K562 (cell line): Measurements from ENCODE around the gene PTGIR. TPM values are rescaled to one million over a fixed set of nuclear protein-coding genes. Genes with fewer than 3 reads are reported as not detected.

Experiments
- ATF4 ChIP-seq: fragments of 450-650 bp; formaldehyde crosslinking; IDR thresholded peaks from 2 replicates; pipeline ENCODE4 v1.4.0; 2022; ENCODE audit warnings: mild to moderate bottlenecking, moderate library complexity
- CEBPG ChIP-seq, 3 experiments: fragments of 200-800 bp in 1 of 3; sonication (Bioruptor generic) in 1 of 3; sonication (generic) in 1 of 3; formaldehyde crosslinking in 1 of 3; IDR thresholded peaks in 2 of 3; conservative IDR thresholded peaks in 1 of 3; 2 replicates each; pipeline versions ENCODE4 v1.6.1 to v1.8.0; 2016 to 2022; ENCODE audit warnings: missing compliant biosample characterization in 2 of 3, missing genetic modification characterization in 2 of 3, mild to moderate bottlenecking in 1 of 3, missing genetic modification reagents in 1 of 3
- FUS ChIP-seq: fragments of 200-400 bp; formaldehyde crosslinking; optimal IDR thresholded peaks from 2 replicates; pipeline ENCODE3; 2017; ENCODE audit warnings: low read depth, low read length
- HDAC1 ChIP-seq, 2 experiments: fragments of 450-650 bp; IDR thresholded peaks; 2 replicates each; pipeline ENCODE4 v1.6.1; 2016 to 2017; ENCODE audit warnings: inconsistent platforms in 1 of 2, mild to moderate bottlenecking in 1 of 2, moderate library complexity in 1 of 2
- KDM1A ChIP-seq, 2 experiments: fragments of 450-650 bp; IDR thresholded peaks; 2 replicates each; pipeline ENCODE4 v1.6.1; 2016; ENCODE audit warnings: mild to moderate bottlenecking in 2 of 2
- MAX ChIP-seq: sonication (generic); formaldehyde crosslinking; IDR thresholded peaks from 2 replicates; pipeline ENCODE4 v1.9.0; 2022; ENCODE audit warnings: mild to moderate bottlenecking, missing genetic modification reagents
- RBM25 ChIP-seq: fragments of 200-400 bp; formaldehyde crosslinking; IDR thresholded peaks from 2 replicates; pipeline ENCODE4 v1.6.1; 2018; ENCODE audit warnings: low read length, low read depth, moderate library complexity; ENCODE audit not compliant: severe bottlenecking
- XRCC5 ChIP-seq: fragments of 200-400 bp; formaldehyde crosslinking; IDR thresholded peaks from 2 replicates; pipeline ENCODE4 v1.6.1; 2017; ENCODE audit warnings: low read depth, mild to moderate bottlenecking, low read length
- ZC3H11A ChIP-seq: IDR thresholded peaks from 2 replicates; pipeline ENCODE4 v1.6.1; 2012; ENCODE audit warnings: low read depth, low read length, improper control_type of control experiment
- ZNF253 ChIP-seq: fragments of 250-450 bp; sonication (Bioruptor Pico); conservative IDR thresholded peaks from 2 replicates; pipeline ENCODE4 v1.6.1; 2021; ENCODE audit warnings: mild to moderate bottlenecking
- ZNF644 ChIP-seq: fragments of 200-800 bp; sonication (Bioruptor generic); IDR thresholded peaks from 2 replicates; pipeline ENCODE4 v1.6.1; 2016; ENCODE audit warnings: low read depth, missing genetic modification characterization, missing compliant biosample characterization
- ZNF75A ChIP-seq: fragments of 450-650 bp; formaldehyde crosslinking; IDR thresholded peaks from 2 replicates; pipeline ENCODE4 v1.4.0; 2020; ENCODE audit warnings: mild to moderate bottlenecking
- polyA plus RNA-seq, 8 experiments: library from polyadenylated mRNA; depleted of rRNA in 4 of 8; stranded (reverse) in 5 of 8; unstranded in 3 of 8; fragments of >200 nt; fragmentation: Nextera tagmentation in 2 of 8; fragmentation: Illumina TruSeq in 1 of 8; extraction: Ambion mirVana in 2 of 8; extraction: Trizol in 1 of 8; gene quantifications; 2 replicates each; pipeline versions ENCODE4 v1.2.1 to v1.2.3, GENCODE V29; 2011 to 2014; ENCODE audit warnings: inconsistent platforms in 1 of 8, missing spikeins in 1 of 8
- total RNA-seq, 7 experiments: library from RNA; depleted of rRNA in 6 of 7; stranded (reverse); fragments of >200 nt in 6 of 7; fragmentation: Illumina TruSeq in 2 of 7; extraction: Trizol in 2 of 7; gene quantifications; 2 replicates each; pipeline versions ENCODE4 v1.2.1 to v1.2.3, GENCODE V29; 2011 to 2021; ENCODE audit warnings: low replicate concordance in 1 of 7
- TF ChIP-seq, protein P1 (sequence below): fragments of 450-650 bp; formaldehyde crosslinking; IDR thresholded peaks from 2 replicates; pipeline ENCODE4 v1.4.0; 2020; ENCODE audit warnings: mild to moderate bottlenecking, moderate library complexity
- TF ChIP-seq, protein P2 (sequence below), 2 experiments: fragments of 450-650 bp; IDR thresholded peaks; 2 replicates each; pipeline ENCODE4 v1.6.1; 2018; ENCODE audit warnings: mild to moderate bottlenecking in 2 of 2, low read depth in 1 of 2; ENCODE audit not compliant: partially characterized antibody in 2 of 2
- TF ChIP-seq, protein P3 (sequence below): fragments of 250-450 bp; sonication (Bioruptor Pico); IDR thresholded peaks from 2 replicates; pipeline ENCODE4 v1.4.0; 2020; ENCODE audit warnings: borderline replicate concordance

PTGIR gene
- total and polyA plus RNA-seq, 9 of the 15 experiments (the other 6 are each of a cell fraction or from before 2014, with no cell fraction given): 0.11 to 3.4 (median 1.1) TPM; not detected in 1

DNA sequence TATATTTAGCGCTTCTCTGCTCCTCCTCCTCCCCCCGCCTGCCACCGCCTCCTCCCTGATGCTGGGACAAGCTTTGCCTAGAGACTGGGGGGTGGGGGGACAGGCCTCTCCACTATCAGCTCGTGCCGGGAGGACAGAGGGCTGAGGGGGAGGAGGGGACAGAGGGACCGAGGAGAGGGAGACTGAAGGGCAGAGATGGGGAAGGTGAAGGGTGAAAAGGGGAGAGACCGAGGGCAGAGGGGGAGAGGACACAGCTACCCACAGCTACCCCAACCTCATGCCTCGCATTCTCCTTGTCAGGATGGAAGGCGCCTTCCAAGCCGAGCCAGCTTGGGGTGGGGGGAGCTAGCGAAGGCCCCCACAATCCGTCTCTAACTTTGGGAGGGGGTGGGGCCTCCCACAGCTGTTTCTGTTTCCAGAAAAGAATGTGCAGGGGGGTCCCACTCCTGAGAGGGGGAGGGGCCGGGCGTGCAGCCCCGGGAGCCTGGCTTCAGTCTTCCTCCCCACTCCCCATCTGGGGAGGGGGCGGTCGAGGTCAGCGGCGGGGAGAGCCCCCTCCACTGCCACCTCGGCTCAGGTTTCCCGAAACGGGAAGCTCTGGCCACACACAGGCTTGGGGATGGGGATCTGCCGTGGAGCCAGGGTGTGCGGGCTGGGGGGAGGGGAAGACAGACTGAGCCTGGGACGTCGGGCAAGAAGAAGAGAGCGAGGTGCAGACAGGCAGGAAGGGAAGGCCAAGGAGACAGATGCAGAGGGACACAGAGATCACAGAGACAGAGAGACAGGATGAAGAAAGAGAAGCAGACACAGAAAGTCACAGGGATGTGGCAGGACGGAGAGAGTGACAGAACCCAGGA lies 34.5 kb upstream of the PTGIR start (continued):
- TF ChIP-seq, protein P1, sequence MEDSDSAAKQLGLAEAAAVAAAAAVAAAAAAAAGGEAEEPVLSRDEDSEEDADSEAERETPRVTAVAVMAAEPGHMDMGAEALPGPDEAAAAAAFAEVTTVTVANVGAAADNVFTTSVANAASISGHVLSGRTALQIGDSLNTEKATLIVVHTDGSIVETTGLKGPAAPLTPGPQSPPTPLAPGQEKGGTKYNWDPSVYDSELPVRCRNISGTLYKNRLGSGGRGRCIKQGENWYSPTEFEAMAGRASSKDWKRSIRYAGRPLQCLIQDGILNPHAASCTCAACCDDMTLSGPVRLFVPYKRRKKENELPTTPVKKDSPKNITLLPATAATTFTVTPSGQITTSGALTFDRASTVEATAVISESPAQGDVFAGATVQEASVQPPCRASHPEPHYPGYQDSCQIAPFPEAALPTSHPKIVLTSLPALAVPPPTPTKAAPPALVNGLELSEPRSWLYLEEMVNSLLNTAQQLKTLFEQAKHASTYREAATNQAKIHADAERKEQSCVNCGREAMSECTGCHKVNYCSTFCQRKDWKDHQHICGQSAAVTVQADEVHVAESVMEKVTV (CRISPR knock-in tag): no peak
- TF ChIP-seq RBM25 (no peak), ZNF644 (tag) (no peak), FUS (no peak), CEBPG (CRISPR knock-in tag; IDR thresholded peaks at IDR 0.05) (no peak), CEBPG (tag; conservative IDR thresholded peaks at IDR 0.05 in 1 of 2, IDR thresholded peaks at IDR 0.05 in 1 of 2) (no peak), ATF4 (CRISPR knock-in tag) (no peak), ZC3H11A (no peak), KDM1A (IDR thresholded peaks at IDR 0.05) (peak in 1 of 2 experiments; percentile 15; a peak in 1 of 4 replicates), XRCC5 (no peak), MAX (no peak), HDAC1 (IDR thresholded peaks at IDR 0.05) (peak in 1 of 2 experiments; percentile 53; a peak in 2 of 4 replicates), ZNF253 (CRISPR knock-in tag) (no peak), ZNF75A (CRISPR knock-in tag) (no peak)
- TF ChIP-seq, protein P2, sequence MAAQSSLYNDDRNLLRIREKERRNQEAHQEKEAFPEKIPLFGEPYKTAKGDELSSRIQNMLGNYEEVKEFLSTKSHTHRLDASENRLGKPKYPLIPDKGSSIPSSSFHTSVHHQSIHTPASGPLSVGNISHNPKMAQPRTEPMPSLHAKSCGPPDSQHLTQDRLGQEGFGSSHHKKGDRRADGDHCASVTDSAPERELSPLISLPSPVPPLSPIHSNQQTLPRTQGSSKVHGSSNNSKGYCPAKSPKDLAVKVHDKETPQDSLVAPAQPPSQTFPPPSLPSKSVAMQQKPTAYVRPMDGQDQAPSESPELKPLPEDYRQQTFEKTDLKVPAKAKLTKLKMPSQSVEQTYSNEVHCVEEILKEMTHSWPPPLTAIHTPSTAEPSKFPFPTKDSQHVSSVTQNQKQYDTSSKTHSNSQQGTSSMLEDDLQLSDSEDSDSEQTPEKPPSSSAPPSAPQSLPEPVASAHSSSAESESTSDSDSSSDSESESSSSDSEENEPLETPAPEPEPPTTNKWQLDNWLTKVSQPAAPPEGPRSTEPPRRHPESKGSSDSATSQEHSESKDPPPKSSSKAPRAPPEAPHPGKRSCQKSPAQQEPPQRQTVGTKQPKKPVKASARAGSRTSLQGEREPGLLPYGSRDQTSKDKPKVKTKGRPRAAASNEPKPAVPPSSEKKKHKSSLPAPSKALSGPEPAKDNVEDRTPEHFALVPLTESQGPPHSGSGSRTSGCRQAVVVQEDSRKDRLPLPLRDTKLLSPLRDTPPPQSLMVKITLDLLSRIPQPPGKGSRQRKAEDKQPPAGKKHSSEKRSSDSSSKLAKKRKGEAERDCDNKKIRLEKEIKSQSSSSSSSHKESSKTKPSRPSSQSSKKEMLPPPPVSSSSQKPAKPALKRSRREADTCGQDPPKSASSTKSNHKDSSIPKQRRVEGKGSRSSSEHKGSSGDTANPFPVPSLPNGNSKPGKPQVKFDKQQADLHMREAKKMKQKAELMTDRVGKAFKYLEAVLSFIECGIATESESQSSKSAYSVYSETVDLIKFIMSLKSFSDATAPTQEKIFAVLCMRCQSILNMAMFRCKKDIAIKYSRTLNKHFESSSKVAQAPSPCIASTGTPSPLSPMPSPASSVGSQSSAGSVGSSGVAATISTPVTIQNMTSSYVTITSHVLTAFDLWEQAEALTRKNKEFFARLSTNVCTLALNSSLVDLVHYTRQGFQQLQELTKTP (IDR thresholded peaks at IDR 0.05; ENCODE audit: low read depth in 1 of 2, partially characterized antibody in 2 of 2): no peak
- TF ChIP-seq, protein P3, sequence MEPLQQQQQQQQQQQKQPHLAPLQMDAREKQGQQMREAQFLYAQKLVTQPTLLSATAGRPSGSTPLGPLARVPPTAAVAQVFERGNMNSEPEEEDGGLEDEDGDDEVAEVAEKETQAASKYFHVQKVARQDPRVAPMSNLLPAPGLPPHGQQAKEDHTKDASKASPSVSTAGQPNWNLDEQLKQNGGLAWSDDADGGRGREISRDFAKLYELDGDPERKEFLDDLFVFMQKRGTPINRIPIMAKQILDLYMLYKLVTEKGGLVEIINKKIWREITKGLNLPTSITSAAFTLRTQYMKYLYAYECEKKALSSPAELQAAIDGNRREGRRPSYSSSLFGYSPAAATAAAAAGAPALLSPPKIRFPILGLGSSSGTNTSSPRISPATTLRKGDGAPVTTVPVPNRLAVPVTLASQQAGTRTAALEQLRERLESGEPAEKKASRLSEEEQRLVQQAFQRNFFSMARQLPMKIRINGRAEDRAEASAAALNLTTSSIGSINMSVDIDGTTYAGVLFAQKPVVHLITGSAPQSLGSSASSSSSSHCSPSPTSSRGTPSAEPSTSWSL (CRISPR knock-in tag): no peak
